NCI-H146 treated with DMSO at 0.1 percent for 48 hours (cell line): ENCODE data around the gene BRINP3.

Experiments used
- DNase-seq: peaks from one replicate; lab custom pipeline; 2025; ENCODE audit not compliant: unreplicated experiment; lab: John Stamatoyannopoulos, UW

The BRINP3 gene

GRCh38 chr1:190193508-190194115 lies 284.1 kb downstream of the BRINP3 start:
- no peak for DNase-seq

GRCh38 chr1:190192627-190193026 lies 285.0 kb downstream of the BRINP3 start:
- no peak for DNase-seq

GRCh38 chr1:190183588-190183987 lies 294.1 kb downstream of the BRINP3 start:
- DNase-seq = no peak

GRCh38 chr1:190179817-190180216 lies 297.8 kb downstream of the BRINP3 start:
- peak; percentile 7 for DNase-seq

GRCh38 chr1:190178827-190179226 lies 298.8 kb downstream of the BRINP3 start:
- no peak for DNase-seq

GRCh38 chr1:190177555-190177954 lies 300.1 kb downstream of the BRINP3 start:
- no peak for DNase-seq

- DNase-seq = no peak
Measured at GRCh38 chr1:190176776-190177175, 300.9 kb downstream of the BRINP3 start.

GRCh38 chr1:190175320-190175719 lies 302.3 kb downstream of the BRINP3 start:
- DNase-seq = no peak

GRCh38 chr1:190172651-190173430 lies 304.8 kb downstream of the BRINP3 start:
- DNase-seq = no peak

GRCh38 chr1:190170321-190170720 lies 307.3 kb downstream of the BRINP3 start:
- DNase-seq = no peak

- no peak for DNase-seq
Measured at GRCh38 chr1:190169311-190170067, 308.2 kb downstream of the BRINP3 start.

GRCh38 chr1:190168893-190169280 lies 308.8 kb downstream of the BRINP3 start:
- no peak for DNase-seq

GRCh38 chr1:190168116-190168892 lies 309.4 kb downstream of the BRINP3 start:
- DNase-seq = no peak

GRCh38 chr1:190159146-190159545 lies 318.5 kb downstream of the BRINP3 start:
- DNase-seq = no peak

- DNase-seq = no peak
Measured at GRCh38 chr1:190154744-190155143, 322.9 kb downstream of the BRINP3 start.

- no peak for DNase-seq
Measured at GRCh38 chr1:190147616-190148015, 330.0 kb downstream of the BRINP3 start.

GRCh38 chr1:190144650-190145049 lies 333.0 kb downstream of the BRINP3 start:
- no peak for DNase-seq

GRCh38 chr1:190140644-190141043 lies 337.0 kb downstream of the BRINP3 start:
- no peak for DNase-seq

GRCh38 chr1:190138702-190139101 lies 339.0 kb downstream of the BRINP3 start:
- no peak for DNase-seq

GRCh38 chr1:190138266-190138665 lies 339.4 kb downstream of the BRINP3 start:
- no peak for DNase-seq

GRCh38 chr1:190129366-190129765 lies 348.3 kb downstream of the BRINP3 start:
- peak; percentile 33 for DNase-seq
